HG02870 (cell line): ENCODE data around the gene C2CD4D.

Experiments used
- ATAC-seq: cut with Tn5 transposase; IDR thresholded peaks from one replicate; pipeline ENCODE4 v1.9.1; 2021; ENCODE audit warnings: mild to moderate bottlenecking, moderate library complexity; ENCODE audit not compliant: unreplicated experiment

C2CD4D gene

GRCh38 chr1:151835596-151835995 lies 4.0 kb downstream of the C2CD4D start:
- ATAC-seq: no peak

GRCh38 chr1:151834239-151834638 lies 5.4 kb downstream of the C2CD4D start:
- ATAC-seq: no peak

GRCh38 chr1:151833172-151833900 lies 6.3 kb downstream of the C2CD4D start:
- no peak for ATAC-seq

GRCh38 chr1:151832318-151832980 lies 7.2 kb downstream of the C2CD4D start:
- ATAC-seq: no peak

- no peak for ATAC-seq
These were observed 8.0 kb downstream of the C2CD4D start, which contains the start of gene RORC for GRCh38 chr1:151831605-151832004. Gene RORC, minus strand, starts transcription at chr1:151831802. Its CDS starts 38 bp downstream, at chr1:151831764.

GRCh38 chr1:151831256-151831591 lies 8.4 kb downstream of the C2CD4D start:
- no peak for ATAC-seq

GRCh38 chr1:151830055-151830454 lies 9.6 kb downstream of the C2CD4D start:
- ATAC-seq: no peak

- ATAC-seq: no peak
These were observed 10.1 kb downstream of the C2CD4D start for GRCh38 chr1:151829352-151830046.

GRCh38 chr1:151828921-151829320 lies 10.7 kb downstream of the C2CD4D start:
- ATAC-seq: no peak

GRCh38 chr1:151827853-151828252 lies 11.8 kb downstream of the C2CD4D start:
- no peak for ATAC-seq

GRCh38 chr1:151825751-151826660 lies 13.6 kb downstream of the C2CD4D start:
- ATAC-seq: no peak

GRCh38 chr1:151825204-151825603 lies 14.4 kb downstream of the C2CD4D start:
- no peak for ATAC-seq

- ATAC-seq: no peak
These were observed 16.4 kb downstream of the C2CD4D start for GRCh38 chr1:151823175-151823574.

- no peak for ATAC-seq
These were observed 17.2 kb downstream of the C2CD4D start for GRCh38 chr1:151822404-151822803.

- ATAC-seq: no peak
These were observed 18.7 kb downstream of the C2CD4D start for GRCh38 chr1:151820940-151821339.

GRCh38 chr1:151819976-151820623 lies 19.5 kb downstream of the C2CD4D start:
- ATAC-seq: no peak

- ATAC-seq: no peak
These were observed 20.3 kb downstream of the C2CD4D start for GRCh38 chr1:151819227-151819835.

GRCh38 chr1:151817353-151817730 lies 22.3 kb downstream of the C2CD4D start:
- no peak for ATAC-seq

- no peak for ATAC-seq
These were observed 22.9 kb downstream of the C2CD4D start for GRCh38 chr1:151816548-151817352.
